ENCODE measurements around the gene SYT9.

Gene SYT9

DNA sequence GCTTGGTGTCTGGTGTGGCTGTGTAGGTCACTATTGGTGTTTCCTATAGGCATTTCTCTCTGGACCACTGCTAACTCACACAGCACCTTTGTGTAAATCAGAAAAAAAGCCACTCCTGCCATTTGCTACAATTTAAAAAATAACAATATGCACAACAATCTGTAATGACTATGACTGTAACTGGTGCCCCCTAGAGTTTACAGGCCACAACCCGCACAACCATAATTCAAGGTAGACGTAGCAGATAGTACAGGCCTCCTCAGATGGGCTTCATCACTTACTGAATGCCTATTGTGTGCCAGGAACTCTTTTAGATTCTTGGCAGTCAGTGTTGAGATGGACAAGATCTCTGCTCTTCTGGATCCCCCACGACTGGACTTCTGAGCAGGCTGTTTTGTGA lies 47.7 kb downstream of the SYT9 start:
- Histone ChIP-seq H3K36me3 (ENCODE audit: control insufficient read depth, insufficient read depth, low read length) (no peaks in the 10 kb centered on the region), H3K4me3 (ENCODE audit: insufficient read depth, low read depth, low read length) (no peak overlapping the region), H3K4me1 (ENCODE audit: control insufficient read depth, insufficient read depth, low read length) (no peaks in the 10 kb centered on the region), H3K9me3 (ENCODE audit: control insufficient read depth, low read length) (no peaks in the 10 kb centered on the region), H3K27ac (ENCODE audit: insufficient read depth, low read depth, low read length, poor library complexity, severe bottlenecking) (no peak overlapping the region), H3K27me3 (ENCODE audit: control insufficient read depth, insufficient read depth, low read length, poor library complexity, severe bottlenecking) (no peaks in the 10 kb centered on the region)
- 88 to 90% methylated on average over 3 of the region's 3 CpGs for WGBS, 2 experiments

DNA sequence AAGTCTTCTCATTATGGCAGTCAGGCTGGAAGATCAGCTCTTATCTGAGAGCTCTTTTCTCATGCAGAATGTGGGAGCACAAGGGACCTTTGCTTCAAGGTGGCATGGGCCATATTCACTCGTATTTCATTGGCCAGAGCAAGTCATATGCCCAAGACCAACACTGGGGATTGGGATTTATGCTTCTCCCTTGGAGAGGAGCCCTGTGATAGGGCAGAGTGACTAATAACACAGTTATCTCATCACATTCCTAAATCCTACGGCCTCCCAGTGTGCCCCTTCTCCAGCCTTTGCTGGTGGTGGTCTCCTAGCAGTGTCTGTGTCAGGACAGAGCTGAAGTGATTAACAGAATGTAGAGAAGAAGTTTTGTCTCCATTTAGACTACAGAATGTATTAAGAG lies 48.6 kb downstream of the SYT9 start:
- 91 to 97% methylated on average over 2 of the region's 2 CpGs for WGBS, 2 experiments
- H3K9me3 ChIP-seq (ENCODE audit: control insufficient read depth, low read length): no peaks in the 10 kb centered on the region
- H3K4me3 ChIP-seq (ENCODE audit: insufficient read depth, low read depth, low read length): no peak overlapping the region
- H3K36me3 ChIP-seq (ENCODE audit: control insufficient read depth, insufficient read depth, low read length): no peaks in the 10 kb centered on the region
- H3K4me1 ChIP-seq (ENCODE audit: control insufficient read depth, insufficient read depth, low read length): no peaks in the 10 kb centered on the region
- no peak overlapping the region for H3K27ac ChIP-seq (ENCODE audit: insufficient read depth, low read depth, low read length, poor library complexity, severe bottlenecking)
- no peaks in the 10 kb centered on the region for H3K27me3 ChIP-seq (ENCODE audit: control insufficient read depth, insufficient read depth, low read length, poor library complexity, severe bottlenecking)

DNA sequence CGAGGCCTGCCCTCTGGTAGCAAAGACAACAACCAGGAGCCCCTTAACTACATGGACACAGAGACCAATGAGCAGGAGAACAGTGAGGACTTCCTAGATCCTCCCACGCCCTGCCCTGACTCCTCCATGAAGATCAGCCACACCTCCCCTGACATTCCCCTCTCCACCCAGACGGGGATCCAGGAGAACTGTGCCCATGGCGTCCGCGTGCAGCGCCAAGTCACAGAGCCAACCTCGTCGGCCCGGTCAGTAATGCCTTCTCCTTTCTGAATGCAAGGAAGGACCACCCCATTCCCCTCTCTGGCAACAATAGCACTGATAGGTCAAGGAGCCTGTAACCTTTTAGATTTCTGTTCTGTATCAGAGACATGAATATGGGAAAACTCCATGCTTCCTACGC lies 51.4 kb downstream of the SYT9 start:
- no peaks in the 10 kb centered on the region for H3K9me3 ChIP-seq (ENCODE audit: control insufficient read depth, low read length)
- no peaks in the 10 kb centered on the region for H3K36me3 ChIP-seq (ENCODE audit: control insufficient read depth, insufficient read depth, low read length)
- H3K27me3 ChIP-seq (ENCODE audit: control insufficient read depth, insufficient read depth, low read length, poor library complexity, severe bottlenecking): no peaks in the 10 kb centered on the region
- no peak overlapping the region for H3K4me3 ChIP-seq (ENCODE audit: insufficient read depth, low read depth, low read length)
- H3K27ac ChIP-seq (ENCODE audit: insufficient read depth, low read depth, low read length, poor library complexity, severe bottlenecking): no peak overlapping the region
- H3K4me1 ChIP-seq (ENCODE audit: control insufficient read depth, insufficient read depth, low read length): no peaks in the 10 kb centered on the region
- WGBS, 2 experiments: 88 to 90% methylated on average over 10 to 11 of the region's 11 CpGs

DNA sequence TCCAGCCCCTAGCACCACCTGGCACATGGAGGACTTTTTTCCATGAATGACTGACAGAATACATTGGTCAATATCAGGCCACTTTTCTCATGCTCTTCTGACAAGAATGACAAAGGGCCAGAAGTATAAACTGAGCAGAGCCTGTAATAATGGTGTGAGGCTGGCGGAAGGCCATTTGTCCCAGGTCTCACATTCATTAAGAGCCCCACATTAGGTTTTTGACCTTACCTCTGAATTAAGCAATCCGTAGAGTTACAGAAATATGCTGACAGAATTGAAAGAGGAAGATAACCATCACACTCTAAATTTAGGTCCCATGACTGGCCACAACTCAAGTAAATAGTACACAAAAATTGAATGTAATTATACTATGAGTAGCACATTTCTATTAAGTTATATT lies 55.2 kb downstream of the SYT9 start:
- no peaks in the 10 kb centered on the region for H3K9me3 ChIP-seq (ENCODE audit: control insufficient read depth, low read length)
- no peak overlapping the region for H3K4me3 ChIP-seq (ENCODE audit: insufficient read depth, low read depth, low read length)
- no peaks in the 10 kb centered on the region for H3K36me3 ChIP-seq (ENCODE audit: control insufficient read depth, insufficient read depth, low read length)
- H3K27me3 ChIP-seq (ENCODE audit: control insufficient read depth, insufficient read depth, low read length, poor library complexity, severe bottlenecking): no peaks in the 10 kb centered on the region
- WGBS, 2 experiments: 63 to 80% methylated on average over 2 of the region's 2 CpGs
- H3K27ac ChIP-seq (ENCODE audit: insufficient read depth, low read depth, low read length, poor library complexity, severe bottlenecking): no peak overlapping the region
- no peaks in the 10 kb centered on the region for H3K4me1 ChIP-seq (ENCODE audit: control insufficient read depth, insufficient read depth, low read length)

DNA sequence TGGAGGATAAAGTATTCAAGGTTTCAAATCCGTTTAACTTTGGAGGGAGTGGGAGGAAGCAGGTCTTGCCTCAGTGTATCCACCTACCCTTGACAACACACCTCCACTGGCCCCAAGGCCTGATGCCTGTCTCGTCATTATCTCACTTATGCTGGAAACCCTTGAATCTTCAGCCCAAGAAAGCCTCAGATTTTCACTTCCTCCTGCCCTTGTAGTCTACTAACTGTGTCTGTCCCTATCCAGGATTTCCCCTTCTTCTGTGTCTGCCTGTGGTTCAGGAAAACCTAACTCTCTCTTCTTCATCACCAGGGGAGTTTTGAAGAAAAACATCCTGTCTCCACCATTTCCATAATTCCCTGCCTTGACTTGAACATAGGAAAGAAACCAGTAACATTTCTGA lies 56.1 kb downstream of the SYT9 start:
- Histone ChIP-seq H3K4me3 (ENCODE audit: insufficient read depth, low read depth, low read length) (no peak overlapping the region), H3K27me3 (ENCODE audit: control insufficient read depth, insufficient read depth, low read length, poor library complexity, severe bottlenecking) (no peaks in the 10 kb centered on the region), H3K4me1 (ENCODE audit: control insufficient read depth, insufficient read depth, low read length) (no peaks in the 10 kb centered on the region), H3K36me3 (ENCODE audit: control insufficient read depth, insufficient read depth, low read length) (no peaks in the 10 kb centered on the region), H3K9me3 (ENCODE audit: control insufficient read depth, low read length) (no peaks in the 10 kb centered on the region), H3K27ac (ENCODE audit: insufficient read depth, low read depth, low read length, poor library complexity, severe bottlenecking) (no peak overlapping the region)
- 92 to 93% methylated on average over 1 to 2 of the region's 2 CpGs for WGBS, 2 experiments

DNA sequence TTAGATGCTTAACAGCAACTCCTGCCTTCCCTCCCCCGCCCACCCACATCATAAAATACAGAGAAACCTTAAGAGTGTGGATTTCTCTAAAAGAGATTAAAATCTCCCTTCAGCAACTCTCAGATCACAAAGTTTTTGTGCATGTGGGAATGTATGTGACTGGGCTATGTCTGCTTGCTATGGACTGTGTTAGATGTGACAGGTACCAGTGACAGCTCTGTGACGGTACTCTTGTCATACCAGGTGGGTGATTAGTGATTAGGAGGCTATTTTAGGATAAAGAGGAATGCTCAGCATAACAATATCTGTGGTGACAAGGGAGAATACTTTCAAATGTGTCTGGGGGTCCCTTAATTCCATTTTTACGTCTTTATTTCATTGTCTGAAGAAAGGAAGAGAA lies 60.2 kb downstream of the SYT9 start:
- Histone ChIP-seq H3K27me3 (ENCODE audit: control insufficient read depth, insufficient read depth, low read length, poor library complexity, severe bottlenecking) (no peaks in the 10 kb centered on the region), H3K27ac (ENCODE audit: insufficient read depth, low read depth, low read length, poor library complexity, severe bottlenecking) (no peak overlapping the region), H3K9me3 (ENCODE audit: control insufficient read depth, low read length) (no peaks in the 10 kb centered on the region), H3K36me3 (ENCODE audit: control insufficient read depth, insufficient read depth, low read length) (no peaks in the 10 kb centered on the region), H3K4me1 (ENCODE audit: control insufficient read depth, insufficient read depth, low read length) (peaks cover 10% of the 10 kb centered on the region), H3K4me3 (ENCODE audit: insufficient read depth, low read depth, low read length) (no peak overlapping the region)
- WGBS, 2 experiments: 77 to 89% methylated on average over 2 to 3 of the region's 3 CpGs

DNA sequence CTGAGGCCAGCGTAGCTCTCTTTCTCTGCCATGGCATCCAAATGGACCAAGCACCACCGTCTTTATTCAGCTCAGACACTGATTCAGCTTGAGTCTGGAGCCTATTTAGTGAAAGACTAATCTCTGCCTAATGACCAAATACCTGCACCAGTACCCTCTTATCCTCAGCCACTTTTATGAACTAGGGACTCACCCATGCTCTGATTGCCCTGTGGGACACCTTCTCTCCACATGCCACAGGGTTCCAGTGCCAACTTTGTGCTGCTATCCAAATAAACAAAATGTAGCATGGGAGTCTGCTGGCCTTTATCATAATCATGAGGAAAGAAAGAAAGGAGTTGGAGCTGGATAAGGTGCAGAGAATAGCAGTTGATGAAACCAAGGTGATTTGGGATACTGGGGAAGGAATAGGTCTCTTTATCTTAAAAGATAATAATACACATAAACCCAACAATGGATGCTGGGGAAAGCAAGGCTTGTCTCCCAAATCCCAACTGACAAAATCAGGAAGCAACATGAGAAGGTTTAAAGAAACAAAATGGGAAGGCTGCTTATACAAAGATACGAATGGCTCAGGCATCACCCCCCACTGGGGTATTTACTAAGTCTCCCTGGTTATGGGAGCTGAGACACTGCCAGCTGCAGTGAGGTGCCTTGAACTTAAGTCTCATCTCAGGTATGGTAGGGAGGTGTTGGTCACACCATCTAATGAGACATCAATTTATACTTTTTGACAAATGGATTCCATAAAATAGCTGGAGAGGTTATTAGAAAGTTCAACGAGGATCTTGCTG lies 63.3 kb downstream of the SYT9 start:
- Histone ChIP-seq H3K4me3 (ENCODE audit: insufficient read depth, low read depth, low read length) (no peak overlapping the region), H3K4me1 (ENCODE audit: control insufficient read depth, insufficient read depth, low read length) (peaks cover 10% of the 10 kb centered on the region), H3K36me3 (ENCODE audit: control insufficient read depth, insufficient read depth, low read length) (no peaks in the 10 kb centered on the region), H3K27ac (ENCODE audit: insufficient read depth, low read depth, low read length, poor library complexity, severe bottlenecking) (no peak overlapping the region), H3K27me3 (ENCODE audit: control insufficient read depth, insufficient read depth, low read length, poor library complexity, severe bottlenecking) (no peaks in the 10 kb centered on the region), H3K9me3 (ENCODE audit: control insufficient read depth, low read length) (no peaks in the 10 kb centered on the region)
- 75 to 83% methylated on average over 4 of the region's 4 CpGs for WGBS, 2 experiments

DNA sequence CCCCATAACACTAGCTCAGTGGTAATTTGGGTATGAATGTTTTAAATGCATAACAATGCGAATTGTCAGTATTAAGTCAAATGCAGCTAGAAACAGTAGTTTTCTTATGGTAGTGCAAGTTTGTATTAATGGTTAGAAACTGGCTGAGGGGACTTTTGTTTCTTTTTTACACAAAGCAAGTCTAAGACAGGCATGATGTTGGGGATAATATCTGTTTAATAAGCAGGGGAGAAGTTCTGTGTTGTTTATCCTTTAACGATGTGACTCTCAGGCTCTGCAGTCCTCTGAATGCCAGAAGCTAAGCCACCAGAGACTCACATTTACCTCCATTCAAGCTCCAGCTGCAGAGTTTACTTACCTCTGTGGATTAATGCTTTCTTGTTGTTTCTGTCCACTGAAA lies 67.8 kb downstream of the SYT9 start:
- WGBS, 2 experiments: 69 to 80% methylated on average over 2 of the region's 2 CpGs
- peaks cover 9% of the 10 kb centered on the region for H3K4me1 ChIP-seq (ENCODE audit: control insufficient read depth, insufficient read depth, low read length)
- no peaks in the 10 kb centered on the region for H3K27me3 ChIP-seq (ENCODE audit: control insufficient read depth, insufficient read depth, low read length, poor library complexity, severe bottlenecking)
- H3K36me3 ChIP-seq (ENCODE audit: control insufficient read depth, insufficient read depth, low read length): no peaks in the 10 kb centered on the region
- no peak overlapping the region for H3K27ac ChIP-seq (ENCODE audit: insufficient read depth, low read depth, low read length, poor library complexity, severe bottlenecking)
- no peaks in the 10 kb centered on the region for H3K9me3 ChIP-seq (ENCODE audit: control insufficient read depth, low read length)
- no peak overlapping the region for H3K4me3 ChIP-seq (ENCODE audit: insufficient read depth, low read depth, low read length)

DNA sequence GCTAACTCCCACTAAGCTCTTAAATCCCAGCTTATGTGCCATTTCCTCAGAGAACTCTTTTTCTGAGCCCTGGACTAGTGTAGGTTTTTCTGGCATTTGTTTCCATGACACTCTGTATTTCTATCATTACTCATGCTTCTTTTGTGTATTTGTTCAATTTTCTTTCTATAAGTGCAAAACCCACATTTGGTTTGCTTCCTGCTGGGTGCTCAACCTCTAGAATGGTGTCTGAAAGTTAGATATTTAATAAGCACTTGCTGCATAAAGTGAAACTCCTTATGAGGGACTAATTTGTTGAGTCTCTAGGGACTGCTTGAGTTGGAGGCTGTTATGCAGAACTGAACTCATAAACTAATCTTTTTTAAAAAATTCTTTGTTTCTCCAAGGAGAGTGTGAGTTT lies 68.6 kb downstream of the SYT9 start:
- Histone ChIP-seq H3K4me1 (ENCODE audit: control insufficient read depth, insufficient read depth, low read length) (peaks cover 1% of the 10 kb centered on the region), H3K36me3 (ENCODE audit: control insufficient read depth, insufficient read depth, low read length) (no peaks in the 10 kb centered on the region), H3K4me3 (ENCODE audit: insufficient read depth, low read depth, low read length) (no peak overlapping the region), H3K27me3 (ENCODE audit: control insufficient read depth, insufficient read depth, low read length, poor library complexity, severe bottlenecking) (no peaks in the 10 kb centered on the region), H3K9me3 (ENCODE audit: control insufficient read depth, low read length) (no peaks in the 10 kb centered on the region), H3K27ac (ENCODE audit: insufficient read depth, low read depth, low read length, poor library complexity, severe bottlenecking) (no peak overlapping the region)

DNA sequence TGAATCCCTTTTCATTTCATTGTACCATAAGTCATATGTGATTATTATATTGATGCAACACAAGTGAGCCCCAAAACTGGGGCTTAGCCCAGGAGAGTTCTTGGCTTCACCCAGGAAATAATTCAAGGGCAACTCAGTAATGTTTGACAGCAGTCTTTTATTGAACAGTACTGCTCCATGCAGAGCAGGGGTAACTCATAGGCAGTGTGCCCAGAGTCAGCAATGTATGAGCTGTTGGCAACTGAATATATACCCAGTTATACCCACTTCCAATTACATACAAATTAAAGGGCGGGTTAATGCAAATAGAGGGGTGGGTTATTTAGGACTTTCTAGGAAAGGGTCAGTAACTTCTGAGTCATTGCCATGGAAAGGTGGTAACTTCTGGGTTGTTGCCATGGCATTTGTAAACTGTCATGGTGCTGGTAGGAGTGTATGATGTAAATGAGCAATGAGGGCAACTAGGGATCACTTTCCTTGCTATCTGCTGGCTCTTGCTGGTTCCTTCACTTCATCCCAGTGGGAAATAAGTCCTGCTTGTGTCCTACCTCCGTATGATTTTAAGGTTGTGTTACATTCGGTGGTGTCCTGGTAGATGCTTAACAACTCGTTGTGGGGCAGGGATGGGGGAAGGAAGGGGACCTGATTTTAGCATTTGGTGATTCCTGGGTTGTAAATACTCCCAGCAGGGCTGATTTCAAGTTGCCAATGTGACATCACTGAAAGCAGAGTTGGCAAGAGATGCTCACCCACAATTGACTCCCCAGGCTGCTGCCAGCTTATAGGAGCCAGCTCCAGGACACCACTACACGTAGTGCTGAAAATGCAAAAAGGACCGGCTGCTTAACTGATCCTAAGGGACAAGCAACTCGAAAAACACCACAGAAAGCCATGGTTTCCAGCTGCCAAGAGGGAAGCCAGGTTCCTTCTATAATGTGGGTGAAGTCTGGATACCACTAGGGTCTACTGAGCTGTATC lies 70.1 kb downstream of the SYT9 start:
- Histone ChIP-seq H3K4me1 (ENCODE audit: control insufficient read depth, insufficient read depth, low read length) (no peaks in the 10 kb centered on the region), H3K27me3 (ENCODE audit: control insufficient read depth, insufficient read depth, low read length, poor library complexity, severe bottlenecking) (no peaks in the 10 kb centered on the region), H3K4me3 (ENCODE audit: insufficient read depth, low read depth, low read length) (no peak overlapping the region), H3K9me3 (ENCODE audit: control insufficient read depth, low read length) (no peaks in the 10 kb centered on the region), H3K27ac (ENCODE audit: insufficient read depth, low read depth, low read length, poor library complexity, severe bottlenecking) (no peak overlapping the region), H3K36me3 (ENCODE audit: control insufficient read depth, insufficient read depth, low read length) (no peaks in the 10 kb centered on the region)
- WGBS, 2 experiments: 84 to 90% methylated on average over 7 of the region's 7 CpGs

All from ectodermal cell (in vitro differentiated cells).